ENCODE measurements around the gene KCNQ1.

DNA sequence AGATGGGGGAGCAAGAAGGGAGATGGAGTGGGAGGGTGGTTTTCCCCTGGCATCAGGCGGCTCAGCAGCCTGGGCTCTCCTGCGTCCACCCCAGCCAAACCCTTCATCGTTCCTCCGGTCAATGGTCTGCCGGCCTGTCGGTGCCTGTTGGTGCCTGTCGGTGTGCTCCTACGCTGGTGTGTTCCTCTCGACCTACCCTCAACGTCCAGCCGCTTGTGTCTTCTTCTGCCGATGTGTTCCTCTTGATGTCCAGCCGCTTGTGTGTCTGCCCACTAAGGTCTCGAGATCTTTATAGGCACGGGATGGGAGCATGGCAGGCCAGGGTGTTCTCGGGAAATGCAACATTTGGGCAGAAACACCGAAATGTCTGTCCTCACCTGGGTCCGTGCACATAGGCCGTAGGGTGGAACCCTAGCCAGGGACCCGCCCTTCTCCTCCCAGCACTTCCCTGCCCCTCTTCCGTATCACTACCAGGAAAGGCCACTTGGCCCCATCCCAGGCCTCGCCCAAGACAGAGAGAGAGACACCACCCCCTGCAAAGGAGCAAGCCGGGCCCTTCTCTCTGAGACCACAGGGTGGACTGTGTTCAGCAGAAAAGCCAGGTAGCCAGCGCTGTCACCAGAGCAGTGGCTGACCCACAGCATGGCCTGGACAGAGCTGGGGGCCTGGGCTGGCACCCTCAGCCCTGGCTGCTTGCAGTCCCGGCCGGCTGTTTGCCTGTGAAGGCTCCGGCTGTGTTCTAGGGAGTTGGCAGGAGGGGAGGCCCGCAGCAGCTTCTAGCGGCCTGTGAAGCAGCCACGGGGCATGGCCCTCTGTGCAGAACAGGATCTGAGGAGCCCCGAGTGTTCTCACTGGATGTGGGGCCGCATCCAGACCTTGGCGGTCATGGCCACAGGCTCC lies 316.6 kb downstream of the KCNQ1 start:
- TF ChIP-seq GATA2 (IDR thresholded peaks at IDR 0.05; ENCODE audit: low read depth, low read length) (no peak), GATA3 (IDR thresholded peaks at IDR 0.05; ENCODE audit: low read depth, low read length) (no peak)
